Measurements from ENCODE around the gene RAB18.

GRCh38 chr10:27490807-27491206, 13.3 kb upstream of the RAB18 start:
- no peak for TF ChIP-seq CTCF (IDR thresholded peaks at IDR 0.05)
- TF ChIP-seq POLR2A (IDR thresholded peaks at IDR 0.05): no peak
- no peak for TF ChIP-seq EP300 (IDR thresholded peaks at IDR 0.05; ENCODE audit: low read depth)
- TF ChIP-seq POLR2AphosphoS5 (IDR thresholded peaks at IDR 0.05): no peak
